PC-3 (cell line): ENCODE measurements around the gene CACNA1A. TPM values are rescaled to one million over a fixed set of nuclear protein-coding genes. Genes with fewer than 3 reads are reported as not detected.
"Not testable (repeated sequence)": the region's sequence is repeated elsewhere in the genome, so short reads cannot be mapped to it uniquely, and the experiment has no call there.

Experiments
- ATAC-seq: fragments of 200-7000 bp; cut with Tn5 transposase; 2 replicates; pipeline ENCODE4 v1.9.1; 2020; ENCODE audit warnings: mild to moderate bottlenecking, moderate library complexity
- BruUV-seq: library from RNA; stranded (reverse); fragments of 400-500 nt; replicated peaks from 2 replicates; lab custom pipeline; 2021; lab: Mats Ljungman, UMichigan
- CTCF ChIA-PET: fragments of 300-600 bp; sonication (Branson Sonifier 250); formaldehyde crosslinking; loops from one replicate; lab custom pipeline; 2022; ENCODE audit warnings: antibody characterized with exemption; lab: Charles Lee
- POLR2A ChIA-PET: fragments of 300-600 bp; sonication (Branson Sonifier 250); formaldehyde crosslinking; loops from one replicate; lab custom pipeline; 2022; ENCODE audit warnings: antibody characterized with exemption; ENCODE audit not compliant: unreplicated experiment; lab: Charles Lee
- DNase-seq: peaks from one replicate; pipeline ENCODE4 v3.0.0-alpha.2; 2015
- H2AFZ ChIP-seq: fragments of 300-600 bp; sonication (generic); 2 replicates; pipeline ENCODE4 v1.6.0; 2016; ENCODE audit warnings: antibody characterized with exemption, low read length
- H3F3A ChIP-seq: fragments of 300-600 bp; sonication (generic); one replicate; pipeline ENCODE4 v1.6.0; 2017; ENCODE audit warnings: antibody characterized with exemption, low read length, control low read depth, mild to moderate bottlenecking; ENCODE audit not compliant: unreplicated experiment
- H3K27ac ChIP-seq: fragments of 300-600 bp; sonication (generic); 2 replicates; pipeline ENCODE4 v1.5.1; 2016; ENCODE audit warnings: mild to moderate bottlenecking, low read length
- H3K27me3 ChIP-seq: fragments of 300-600 bp; sonication (generic); 2 replicates; pipeline ENCODE4 v1.6.1; 2016; ENCODE audit warnings: low read length, mixed read lengths
- H3K36me3 ChIP-seq: fragments of 300-600 bp; sonication (generic); 2 replicates; pipeline ENCODE4 v1.6.1; 2016; ENCODE audit warnings: low read depth, mixed run types, low read length, mixed read lengths
- H3K4me1 ChIP-seq: fragments of 300-600 bp; sonication (generic); 2 replicates; pipeline ENCODE4 v1.5.1; 2016; ENCODE audit warnings: low read length; ENCODE audit not compliant: insufficient read depth
- H3K4me2 ChIP-seq: fragments of 300-600 bp; sonication (generic); 2 replicates; pipeline ENCODE4 v1.6.0; 2016; ENCODE audit warnings: low read length
- H3K4me3 ChIP-seq: fragments of 300-600 bp; sonication (generic); 2 replicates; pipeline ENCODE4 v1.5.1; 2016; ENCODE audit warnings: mild to moderate bottlenecking, low read length, mixed read lengths
- H3K79me2 ChIP-seq: fragments of 300-600 bp; sonication (generic); 2 replicates; pipeline ENCODE4 v1.6.1; 2017; ENCODE audit warnings: low read length, mixed read lengths
- H3K9ac ChIP-seq: fragments of 300-600 bp; sonication (generic); 2 replicates; pipeline ENCODE4 v1.6.0; 2016; ENCODE audit warnings: mild to moderate bottlenecking, low read length
- H3K9me2 ChIP-seq: fragments of 300-600 bp; sonication (generic); replicated peaks from 2 replicates; pipeline ENCODE4 v1.6.1; 2016; ENCODE audit warnings: mixed run types, low read length, mixed read lengths
- H3K9me3 ChIP-seq: fragments of 300-600 bp; sonication (generic); 2 replicates; pipeline ENCODE4 v1.6.1; 2016; ENCODE audit warnings: low read length, mixed read lengths
- H4K20me1 ChIP-seq: fragments of 300-600 bp; sonication (generic); 2 replicates; pipeline ENCODE4 v1.6.1; 2016; ENCODE audit warnings: low read length, mixed read lengths
- EZH2 ChIP-seq: fragments of 300-600 bp; sonication (generic); IDR thresholded peaks from one replicate; pipeline ENCODE4 v1.6.1; 2017; ENCODE audit warnings: antibody characterized with exemption, mild to moderate bottlenecking, low read length; ENCODE audit not compliant: unreplicated experiment
- EZH2phosphoT487 ChIP-seq: fragments of 300-600 bp; sonication (generic); IDR thresholded peaks from 2 replicates; pipeline ENCODE4 v1.6.1; 2018; ENCODE audit warnings: mild to moderate bottlenecking, antibody characterized with exemption, low read length, borderline replicate concordance
- intact Hi-C: fragments of 100-400 bp; cut with micrococcal nuclease; formaldehyde crosslinking; loops from 2 replicates; pipeline ENCODE4 v1.9.0; 2023
- total RNA-seq: library from RNA; depleted of rRNA; stranded (reverse); fragments of >200 nt; gene quantifications from 2 replicates; pipeline ENCODE4 v1.2.3, GENCODE V29; 2014
- TF ChIP-seq, protein P1 (sequence below): fragments of 300-600 bp; sonication (generic); conservative IDR thresholded peaks from 2 replicates; pipeline ENCODE4 v1.5.1; 2017; ENCODE audit warnings: antibody characterized with exemption, low read depth, mild to moderate bottlenecking, low read length

CACNA1A gene
- total RNA-seq, 1 experiment from 2014 or later, result 0.62 TPM

DNA sequence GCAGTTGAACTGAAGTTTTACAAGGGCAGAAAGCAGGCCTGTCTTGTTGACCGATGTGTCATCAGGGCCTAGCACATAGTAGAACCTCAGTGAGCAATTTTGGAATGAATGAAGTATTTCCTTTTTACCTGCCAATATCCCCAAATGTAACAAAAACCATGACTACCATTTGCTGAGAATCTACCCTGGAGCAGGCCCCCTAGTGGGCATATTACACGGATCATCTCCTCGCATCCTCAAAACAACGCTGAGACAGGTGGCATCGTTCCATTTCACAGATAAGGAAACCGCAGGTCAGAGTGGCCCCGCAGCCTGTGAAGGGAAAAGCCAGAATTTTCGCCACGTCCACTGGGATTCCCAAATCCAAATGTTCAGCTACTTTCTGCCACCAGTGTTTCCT, 77.9 kb downstream of the CACNA1A start:
- DNase-seq, result peak; percentile 79
- intact Hi-C loops, result no loop called here

DNA sequence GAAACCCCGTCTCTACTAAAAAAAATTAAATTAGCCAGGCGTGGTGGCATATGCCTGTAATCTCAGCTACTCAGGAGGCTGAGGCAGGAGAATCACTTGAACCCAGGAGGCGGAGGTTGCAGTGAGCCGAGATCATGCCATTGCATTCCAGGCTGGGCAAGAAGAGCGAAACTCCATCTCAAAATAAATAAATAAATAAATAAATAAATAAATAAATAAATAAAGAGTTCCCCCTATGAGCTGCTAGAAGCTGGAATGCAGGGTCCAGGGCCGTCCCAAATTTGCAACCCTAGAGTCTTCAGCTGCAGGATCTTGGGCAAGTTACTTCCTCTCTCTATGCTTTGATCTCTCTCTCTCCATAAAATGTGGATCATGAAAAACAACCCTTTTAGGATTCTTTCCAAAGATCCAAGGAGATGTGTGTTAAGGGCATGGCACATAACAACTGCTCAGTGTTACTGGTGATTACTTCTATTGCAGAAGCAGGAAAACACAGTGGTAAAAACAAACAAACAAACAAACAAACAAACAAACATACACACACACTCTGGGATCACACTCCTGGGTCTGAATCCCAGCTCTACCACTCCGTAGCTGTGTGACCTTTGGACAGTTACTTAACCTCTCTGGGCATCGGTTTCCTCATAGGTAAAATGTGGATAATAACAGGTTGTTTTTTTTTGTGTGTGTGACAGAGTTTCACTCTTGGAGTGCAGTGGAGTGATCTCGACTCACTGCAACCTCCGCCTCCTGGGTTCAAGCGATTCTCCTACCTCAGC, 78.8 kb downstream of the CACNA1A start:
- intact Hi-C loops, result no loop called here
- peaks cover 9% of the 10 kb centered on the region; the same call in 1 of the 2 replicates for H3K4me1 ChIP-seq
- ATAC-seq, result no peak
- no peaks in the 10 kb centered on the region for H3K79me2 ChIP-seq
- no TSS peak for BruUV-seq
- H3K9me2 ChIP-seq, result no peaks in the 10 kb centered on the region
- no peaks in the 10 kb centered on the region for H3K9me3 ChIP-seq
- no peaks in the 10 kb centered on the region; the same call in 1 of the 2 replicates for H3K36me3 ChIP-seq
- no peak for DNase-seq
- no peak overlapping the region for H3K4me3 ChIP-seq
- CTCF ChIA-PET, result no interaction called here
- H4K20me1 ChIP-seq, result no peaks in the 10 kb centered on the region
- H2AFZ ChIP-seq, result no peak overlapping the region
- POLR2A ChIA-PET, result no interaction called here
- H3K27me3 ChIP-seq, result no peaks in the 10 kb centered on the region
- H3K9ac ChIP-seq, result no peak overlapping the region
- no peaks in the 10 kb centered on the region for H3F3A ChIP-seq
- TF ChIP-seq, protein P1, sequence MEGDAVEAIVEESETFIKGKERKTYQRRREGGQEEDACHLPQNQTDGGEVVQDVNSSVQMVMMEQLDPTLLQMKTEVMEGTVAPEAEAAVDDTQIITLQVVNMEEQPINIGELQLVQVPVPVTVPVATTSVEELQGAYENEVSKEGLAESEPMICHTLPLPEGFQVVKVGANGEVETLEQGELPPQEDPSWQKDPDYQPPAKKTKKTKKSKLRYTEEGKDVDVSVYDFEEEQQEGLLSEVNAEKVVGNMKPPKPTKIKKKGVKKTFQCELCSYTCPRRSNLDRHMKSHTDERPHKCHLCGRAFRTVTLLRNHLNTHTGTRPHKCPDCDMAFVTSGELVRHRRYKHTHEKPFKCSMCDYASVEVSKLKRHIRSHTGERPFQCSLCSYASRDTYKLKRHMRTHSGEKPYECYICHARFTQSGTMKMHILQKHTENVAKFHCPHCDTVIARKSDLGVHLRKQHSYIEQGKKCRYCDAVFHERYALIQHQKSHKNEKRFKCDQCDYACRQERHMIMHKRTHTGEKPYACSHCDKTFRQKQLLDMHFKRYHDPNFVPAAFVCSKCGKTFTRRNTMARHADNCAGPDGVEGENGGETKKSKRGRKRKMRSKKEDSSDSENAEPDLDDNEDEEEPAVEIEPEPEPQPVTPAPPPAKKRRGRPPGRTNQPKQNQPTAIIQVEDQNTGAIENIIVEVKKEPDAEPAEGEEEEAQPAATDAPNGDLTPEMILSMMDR, result no peak
- TF ChIP-seq EZH2, result no peak
- H3K4me2 ChIP-seq, result no peak overlapping the region
- no peak overlapping the region for H3K27ac ChIP-seq

More for the DNA sequence above, 77.9 kb downstream of the CACNA1A start:
- no peaks in the 10 kb centered on the region for H4K20me1 ChIP-seq
- BruUV-seq, result no TSS peak
- ChIA-PET POLR2A (no interaction called here), CTCF (interaction anchor here (0.6 kb wide), 1 partner anchor 184 kb away, joined by 4 read pairs; no protein-coding TSS in a partner anchor)
- TF ChIP-seq, protein P1, result peak; percentile 94
- TF ChIP-seq EZH2phosphoT487 (no peak), EZH2 (no peak)
- peak; percentile 62 for ATAC-seq
- no peak overlapping the region for H3K27ac ChIP-seq
- H3K9me3 ChIP-seq, result no peaks in the 10 kb centered on the region
- H3F3A ChIP-seq, result no peaks in the 10 kb centered on the region
- no peaks in the 10 kb centered on the region for H3K79me2 ChIP-seq
- peaks cover 9% of the 10 kb centered on the region; the same call in 1 of the 2 replicates for H3K4me1 ChIP-seq
- H3K27me3 ChIP-seq, result no peaks in the 10 kb centered on the region
- no peak overlapping the region for H2AFZ ChIP-seq
- no peak overlapping the region for H3K4me3 ChIP-seq
- H3K9me2 ChIP-seq, result no peaks in the 10 kb centered on the region
- H3K9ac ChIP-seq, result no peak overlapping the region
- no peak overlapping the region for H3K4me2 ChIP-seq
- no peaks in the 10 kb centered on the region for H3K36me3 ChIP-seq

DNA sequence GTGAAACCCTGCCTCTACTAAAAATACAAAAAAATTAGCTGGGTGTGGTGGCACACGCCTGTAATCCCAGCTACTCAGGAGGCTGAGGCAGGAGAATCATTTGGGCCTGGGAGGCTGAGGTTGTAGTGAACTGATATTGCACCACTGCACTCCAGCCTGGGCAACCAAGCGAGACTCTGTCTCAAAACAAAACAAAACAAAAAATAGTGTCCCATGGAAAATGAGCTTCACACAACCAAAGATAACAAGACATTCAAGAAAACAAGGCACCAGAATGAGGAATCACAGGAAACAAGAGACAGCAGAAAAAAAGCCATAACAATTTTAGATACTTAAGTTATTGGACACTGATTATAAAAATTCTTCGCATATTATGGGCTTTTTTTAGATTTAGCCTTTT, 80.4 kb downstream of the CACNA1A start:
- BruUV-seq, H3K27me3 ChIP-seq, ATAC-seq, POLR2A ChIA-PET, intact Hi-C loops, H3K36me3 ChIP-seq, H2AFZ ChIP-seq, H3K79me2 ChIP-seq, H4K20me1 ChIP-seq, H3K4me1 ChIP-seq, H3K4me2 ChIP-seq, H3K9me3 ChIP-seq, H3K9me2 ChIP-seq, H3K9ac ChIP-seq, CTCF ChIA-PET, H3F3A ChIP-seq, DNase-seq, H3K4me3 ChIP-seq, H3K27ac ChIP-seq: not testable (repeated sequence)
